ENCODE data around the gene OPTC. TPM values are rescaled to one million over a fixed set of nuclear protein-coding genes. Genes with fewer than 3 reads are reported as not detected.

OPTC gene
- total RNA-seq, 2 donors from 2014 or later: not detected

DNA sequence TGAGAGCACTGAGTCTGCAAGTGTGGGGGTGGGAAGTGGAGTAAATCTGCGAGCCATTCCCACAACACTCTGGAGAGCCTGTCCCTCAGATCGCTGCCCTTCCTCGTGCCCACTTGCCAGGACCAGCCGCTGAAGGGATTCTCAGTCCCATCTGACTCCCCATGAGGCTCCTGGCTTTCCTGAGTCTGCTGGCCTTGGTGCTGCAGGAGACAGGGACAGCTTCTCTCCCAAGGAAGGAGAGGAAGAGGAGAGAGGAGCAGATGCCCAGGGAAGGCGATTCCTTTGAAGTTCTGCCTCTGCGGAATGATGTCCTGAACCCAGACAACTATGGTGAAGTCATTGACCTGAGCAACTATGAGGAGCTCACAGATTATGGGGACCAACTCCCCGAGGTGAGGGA lies 1.9 kb downstream of the OPTC start:
- ATAC-seq (no peak), DNase-seq (no peak)
- Histone ChIP-seq H3K9me3 (no peaks in the 10 kb centered on the region), H3K4me1 (no peaks in the 10 kb centered on the region), H3K27ac (no peak overlapping the region), H3K27me3 (no peaks in the 10 kb centered on the region), H3K4me3 (no peak overlapping the region), H3K36me3 (replicated peaks in 1 of 2; ENCODE audit: insufficient read depth in 1 of 2, low read depth in 2 of 2) (no peaks in the 10 kb centered on the region)
- WGBS, 2 donors: 43 to 57% methylated on average over 4 to 7 of the region's 7 CpGs
- intact Hi-C loops (cut with DNase I): no loop called here
- TF ChIP-seq, protein P1, sequence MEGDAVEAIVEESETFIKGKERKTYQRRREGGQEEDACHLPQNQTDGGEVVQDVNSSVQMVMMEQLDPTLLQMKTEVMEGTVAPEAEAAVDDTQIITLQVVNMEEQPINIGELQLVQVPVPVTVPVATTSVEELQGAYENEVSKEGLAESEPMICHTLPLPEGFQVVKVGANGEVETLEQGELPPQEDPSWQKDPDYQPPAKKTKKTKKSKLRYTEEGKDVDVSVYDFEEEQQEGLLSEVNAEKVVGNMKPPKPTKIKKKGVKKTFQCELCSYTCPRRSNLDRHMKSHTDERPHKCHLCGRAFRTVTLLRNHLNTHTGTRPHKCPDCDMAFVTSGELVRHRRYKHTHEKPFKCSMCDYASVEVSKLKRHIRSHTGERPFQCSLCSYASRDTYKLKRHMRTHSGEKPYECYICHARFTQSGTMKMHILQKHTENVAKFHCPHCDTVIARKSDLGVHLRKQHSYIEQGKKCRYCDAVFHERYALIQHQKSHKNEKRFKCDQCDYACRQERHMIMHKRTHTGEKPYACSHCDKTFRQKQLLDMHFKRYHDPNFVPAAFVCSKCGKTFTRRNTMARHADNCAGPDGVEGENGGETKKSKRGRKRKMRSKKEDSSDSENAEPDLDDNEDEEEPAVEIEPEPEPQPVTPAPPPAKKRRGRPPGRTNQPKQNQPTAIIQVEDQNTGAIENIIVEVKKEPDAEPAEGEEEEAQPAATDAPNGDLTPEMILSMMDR (IDR thresholded peaks at IDR 0.05): no peak

DNA sequence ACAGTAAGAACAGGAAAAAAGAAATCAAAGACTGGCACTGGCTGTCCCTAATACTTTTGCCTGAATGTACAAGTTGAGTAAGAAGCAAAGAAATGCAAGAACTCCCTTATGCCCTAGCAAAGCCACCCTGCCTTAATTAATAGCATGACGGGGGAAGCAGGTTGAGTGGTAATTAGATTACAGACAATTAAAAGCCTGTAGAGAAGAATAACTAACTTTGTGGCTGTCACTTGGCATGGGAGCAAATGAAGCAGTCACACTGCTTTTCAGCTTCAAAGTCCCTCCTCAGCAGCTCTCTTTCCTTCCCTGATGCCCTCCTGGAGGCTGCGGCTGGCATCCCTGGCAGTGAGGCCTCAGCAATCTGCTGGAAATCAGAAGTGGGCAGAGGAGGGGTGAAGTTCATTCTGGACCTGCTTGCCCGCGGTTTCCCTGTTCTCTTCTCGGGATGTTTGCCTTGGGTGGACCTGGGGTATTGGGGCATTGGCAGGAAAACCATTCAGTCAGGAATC lies 3.4 kb downstream of the OPTC start:
- DNase-seq (no peak), ATAC-seq (no peak)
- Histone ChIP-seq H3K27me3 (no peaks in the 10 kb centered on the region), H3K36me3 (replicated peaks in 1 of 2; ENCODE audit: insufficient read depth in 1 of 2, low read depth in 2 of 2) (no peaks in the 10 kb centered on the region), H3K9me3 (no peaks in the 10 kb centered on the region), H3K27ac (no peak overlapping the region), H3K4me1 (no peaks in the 10 kb centered on the region), H3K4me3 (no peak overlapping the region)
- TF ChIP-seq POLR2A (IDR thresholded peaks at IDR 0.05): no peak
- TF ChIP-seq, protein P1 (IDR thresholded peaks at IDR 0.05): no peak
- intact Hi-C loops (cut with DNase I): no loop called here
- WGBS, 2 donors: 68 to 84% methylated on average over 5 of the region's 5 CpGs

DNA sequence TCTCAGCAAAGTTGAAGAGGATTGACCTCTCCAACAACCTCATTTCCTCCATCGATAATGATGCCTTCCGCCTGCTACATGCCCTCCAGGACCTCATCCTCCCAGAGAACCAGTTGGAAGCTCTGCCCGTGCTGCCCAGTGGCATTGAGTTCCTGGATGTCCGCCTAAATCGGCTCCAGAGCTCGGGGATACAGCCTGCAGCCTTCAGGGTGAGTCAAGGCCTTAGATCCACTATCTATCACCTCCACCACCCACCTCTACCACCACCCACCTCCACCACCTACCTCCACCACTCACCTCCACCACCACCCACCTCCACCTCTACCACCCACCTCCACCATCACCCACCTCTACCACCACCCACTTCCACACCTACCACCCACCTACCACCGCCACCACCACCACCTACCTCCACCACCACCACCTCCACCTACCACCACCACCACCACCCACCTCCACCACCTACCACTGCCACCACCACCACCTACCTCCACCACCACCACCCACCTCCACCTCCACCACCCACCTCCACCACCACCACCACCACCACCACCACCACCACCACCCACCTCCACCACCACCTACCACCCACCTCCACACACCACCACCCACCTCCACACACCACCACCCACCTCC lies 5.8 kb downstream of the OPTC start:
- ATAC-seq (no peak), DNase-seq (no peak)
- Histone ChIP-seq H3K9me3 (no peaks in the 10 kb centered on the region), H3K27me3 (no peaks in the 10 kb centered on the region), H3K27ac (no peak overlapping the region), H3K4me3 (no peak overlapping the region), H3K36me3 (replicated peaks in 1 of 2; ENCODE audit: insufficient read depth in 1 of 2, low read depth in 2 of 2) (no peaks in the 10 kb centered on the region), H3K4me1 (no peaks in the 10 kb centered on the region)
- WGBS, 2 donors: 82 to 88% methylated on average over 7 of the region's 7 CpGs
- TF ChIP-seq POLR2A (IDR thresholded peaks at IDR 0.05): no peak
- TF ChIP-seq, protein P1 (IDR thresholded peaks at IDR 0.05): no peak
- intact Hi-C loops (cut with DNase I): no loop called here

DNA sequence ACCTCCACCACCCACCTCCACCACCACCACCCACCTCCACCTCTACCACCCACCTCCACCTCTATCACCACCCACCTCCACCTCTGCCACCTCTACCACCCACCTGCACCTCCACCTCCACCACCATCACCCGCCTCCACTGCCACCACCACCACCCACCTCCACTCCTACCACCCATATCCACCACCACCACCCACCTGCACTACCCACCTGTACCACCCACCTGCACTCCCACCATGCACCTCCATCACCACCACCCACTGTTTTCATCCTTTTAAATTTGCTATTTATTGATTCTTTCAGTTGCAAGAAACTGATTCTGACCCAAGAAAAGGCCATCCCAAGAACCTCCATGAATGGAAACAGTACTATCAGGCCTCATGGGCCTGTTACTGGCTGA lies 6.3 kb downstream of the OPTC start:
- no peak for TF ChIP-seq POLR2A (IDR thresholded peaks at IDR 0.05)
- TF ChIP-seq, protein P1 (IDR thresholded peaks at IDR 0.05): no peak
- DNase-seq (no peak), ATAC-seq (no peak)
- Histone ChIP-seq H3K4me3 (no peak overlapping the region), H3K36me3 (replicated peaks in 1 of 2; ENCODE audit: insufficient read depth in 1 of 2, low read depth in 2 of 2) (no peaks in the 10 kb centered on the region), H3K9me3 (no peaks in the 10 kb centered on the region), H3K4me1 (no peaks in the 10 kb centered on the region), H3K27ac (no peak overlapping the region), H3K27me3 (no peaks in the 10 kb centered on the region)
- intact Hi-C loops (cut with DNase I): no loop called here
- WGBS, 2 donors: 88 to 92% methylated on average over 1 of the region's 1 CpG

DNA sequence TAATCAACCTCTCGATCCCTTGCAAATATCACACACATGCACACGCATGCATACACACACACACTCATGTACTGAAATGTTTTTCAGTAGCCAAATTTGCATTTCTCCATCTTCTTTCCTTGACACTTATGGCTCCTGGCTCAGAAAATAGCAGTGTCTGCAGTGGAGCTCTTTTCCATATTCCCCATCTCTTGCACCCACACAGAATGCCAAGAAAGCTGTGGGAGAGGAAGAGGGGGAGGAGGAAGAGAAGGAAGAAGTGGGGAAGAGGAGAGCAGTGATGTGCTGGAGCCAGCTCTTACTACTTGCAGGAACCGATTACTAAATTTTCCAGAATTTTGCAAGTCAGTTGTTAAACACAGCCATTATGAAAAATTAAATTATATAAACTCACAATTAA lies 9.9 kb downstream of the OPTC start:
- intact Hi-C loops (cut with DNase I): loop anchor here (2.0 kb wide), 1 partner anchor 201 kb away; no protein-coding TSS in a partner anchor
- WGBS, 2 donors: 45 to 60% methylated on average over 3 of the region's 3 CpGs
- DNase-seq (no peak), ATAC-seq (no peak)
- Histone ChIP-seq H3K4me1 (no peaks in the 10 kb centered on the region), H3K4me3 (no peak overlapping the region), H3K36me3 (replicated peaks in 1 of 2; ENCODE audit: insufficient read depth in 1 of 2, low read depth in 2 of 2) (no peaks in the 10 kb centered on the region), H3K27me3 (no peaks in the 10 kb centered on the region), H3K9me3 (no peaks in the 10 kb centered on the region), H3K27ac (no peak overlapping the region)
- TF ChIP-seq POLR2A (IDR thresholded peaks at IDR 0.05): no peak
- TF ChIP-seq, protein P1 (IDR thresholded peaks at IDR 0.05): no peak
